Smooth muscle cell (in vitro differentiated cells): Measurements from ENCODE around the gene PXMP4. TPM values are rescaled to one million over a fixed set of nuclear protein-coding genes. Genes with fewer than 3 reads are reported as not detected.

Experiments used
- DNase-seq: peaks from one replicate; lab custom pipeline; 2025; ENCODE audit not compliant: unreplicated experiment; lab: John Stamatoyannopoulos, UW
- H2AFZ ChIP-seq: fragments of 200-600 bp; sonication (generic); 2 replicates; pipeline ENCODE4 v1.6.0; 2016; ENCODE audit warnings: antibody characterized with exemption, low read depth, mild to moderate bottlenecking
- H3F3A ChIP-seq: fragments of 200-600 bp; sonication (generic); 2 replicates; pipeline ENCODE4 v1.6.0; 2017; ENCODE audit warnings: antibody characterized with exemption, low read depth
- H3K27ac ChIP-seq: fragments of 200-600 bp; sonication (generic); 2 replicates; pipeline ENCODE4 v1.5.1; 2016; ENCODE audit warnings: low read depth, mild to moderate bottlenecking
- H3K27me3 ChIP-seq: fragments of 200-600 bp; sonication (generic); 2 replicates; pipeline ENCODE4 v1.6.1; 2016; ENCODE audit warnings: low read depth, mild to moderate bottlenecking
- H3K36me3 ChIP-seq: fragments of 200-600 bp; sonication (generic); 2 replicates; pipeline ENCODE4 v1.5.1; 2016; ENCODE audit warnings: low read depth
- H3K4me1 ChIP-seq: fragments of 200-600 bp; sonication (generic); 2 replicates; pipeline ENCODE4 v1.5.1; 2016; ENCODE audit warnings: low read depth
- H3K4me2 ChIP-seq: fragments of 200-600 bp; sonication (generic); 2 replicates; pipeline ENCODE4 v1.6.0; 2016; ENCODE audit warnings: mild to moderate bottlenecking
- H3K4me3 ChIP-seq: fragments of 200-600 bp; sonication (generic); 2 replicates; pipeline ENCODE4 v1.5.1; 2016; ENCODE audit warnings: mild to moderate bottlenecking
- H3K79me2 ChIP-seq: fragments of 200-600 bp; sonication (generic); 2 replicates; pipeline ENCODE4 v1.6.0; 2016; ENCODE audit warnings: low read depth, mild to moderate bottlenecking
- H3K9ac ChIP-seq: fragments of 200-600 bp; sonication (generic); 2 replicates; pipeline ENCODE4 v1.6.0; 2016; ENCODE audit warnings: low read depth
- H3K9me3 ChIP-seq: fragments of 200-600 bp; sonication (generic); replicated peaks from 2 replicates; pipeline ENCODE4 v1.5.1; 2016; ENCODE audit warnings: low read depth
- H4K20me1 ChIP-seq: fragments of 200-600 bp; sonication (generic); 2 replicates; pipeline ENCODE4 v1.6.0; 2016; ENCODE audit warnings: low read depth
- WGBS: methylation state at CpG from one replicate; pipeline ENCODE4 v1.1.7; 2016; ENCODE audit warnings: low lambda C conversion rate; 5-methylcytosine and 5-hydroxymethylcytosine counted together
- polyA plus RNA-seq: library from polyadenylated mRNA; unstranded; fragments of >200 nt; fragmentation: Nextera tagmentation; extraction: Ambion mirVana; gene quantifications from 2 replicates; pipeline ENCODE4 v1.2.1, GENCODE V29; 2016
- total RNA-seq: library from RNA; depleted of rRNA; stranded (reverse); fragments of >200 nt; gene quantifications from 2 replicates; pipeline ENCODE4 v1.2.3, GENCODE V29; 2014
- TF ChIP-seq, protein P1 (sequence below): fragments of 200-600 bp; sonication (generic); IDR thresholded peaks from 2 replicates; pipeline ENCODE4 v1.5.1; 2017; ENCODE audit warnings: borderline replicate concordance, mild to moderate bottlenecking, antibody characterized with exemption; ENCODE audit not compliant: insufficient read depth, poor library complexity, severe bottlenecking

The PXMP4 gene
- total and polyA plus RNA-seq, 2 experiments from 2014 or later: 2.6 to 8.1 TPM

DNA sequence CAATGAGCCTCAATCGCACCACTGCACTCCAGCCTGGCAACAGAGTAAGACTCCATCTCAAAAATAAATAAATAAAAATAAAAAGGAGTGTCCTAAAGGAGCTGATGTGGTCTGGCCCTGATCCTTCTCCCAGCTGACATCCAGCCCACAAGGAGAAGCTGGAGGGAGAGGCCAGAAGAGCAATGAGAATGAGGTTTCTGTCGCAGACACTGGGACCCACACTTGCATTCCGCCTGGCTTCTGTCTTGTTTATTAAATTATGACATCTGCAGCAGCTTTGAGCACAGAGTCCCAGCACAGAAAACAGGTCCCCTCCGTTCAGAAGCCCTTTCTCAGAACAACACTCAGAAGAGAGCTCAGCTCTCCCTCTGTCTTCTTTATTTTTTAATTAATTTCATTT is 23.7 kb downstream of the PXMP4 start:
- H3K4me2 ChIP-seq: peak overlapping the region; percentile 48
- DNase-seq: no peak

DNA sequence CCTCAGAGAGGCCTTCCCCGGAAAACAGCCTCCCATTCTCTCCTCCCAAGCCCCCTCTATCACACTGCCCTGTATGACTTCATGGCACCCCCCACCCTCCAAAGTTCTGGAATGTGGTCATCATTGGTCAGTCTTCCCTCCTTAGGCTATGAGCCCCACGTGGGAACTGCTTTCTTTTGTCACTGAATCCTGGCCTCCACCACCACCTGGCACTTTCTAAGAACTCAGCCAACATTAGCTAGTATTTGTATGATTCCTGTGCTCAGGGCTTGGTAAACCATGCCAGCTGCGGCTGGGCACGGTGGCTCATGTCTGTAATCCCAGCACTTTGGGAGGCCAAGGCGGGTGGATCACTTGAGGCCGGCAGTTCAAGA is 25.5 kb downstream of the PXMP4 start:
- 88% methylated on average over 6 of the region's 6 CpGs for WGBS
- H2AFZ ChIP-seq: no peak overlapping the region
- no peaks in the 10 kb centered on the region for H3K9me3 ChIP-seq
- DNase-seq: no peak
- H3K27ac ChIP-seq: no peak overlapping the region
- peaks cover 8% of the 10 kb centered on the region for H3F3A ChIP-seq
- H3K4me1 ChIP-seq: peaks cover 12% of the 10 kb centered on the region
- no peaks in the 10 kb centered on the region for H4K20me1 ChIP-seq
- H3K4me2 ChIP-seq: no peak overlapping the region
- H3K27me3 ChIP-seq: no peaks in the 10 kb centered on the region
- no peak overlapping the region for H3K4me3 ChIP-seq
- no peaks in the 10 kb centered on the region for H3K79me2 ChIP-seq
- H3K9ac ChIP-seq: no peak overlapping the region
- TF ChIP-seq, protein P1, sequence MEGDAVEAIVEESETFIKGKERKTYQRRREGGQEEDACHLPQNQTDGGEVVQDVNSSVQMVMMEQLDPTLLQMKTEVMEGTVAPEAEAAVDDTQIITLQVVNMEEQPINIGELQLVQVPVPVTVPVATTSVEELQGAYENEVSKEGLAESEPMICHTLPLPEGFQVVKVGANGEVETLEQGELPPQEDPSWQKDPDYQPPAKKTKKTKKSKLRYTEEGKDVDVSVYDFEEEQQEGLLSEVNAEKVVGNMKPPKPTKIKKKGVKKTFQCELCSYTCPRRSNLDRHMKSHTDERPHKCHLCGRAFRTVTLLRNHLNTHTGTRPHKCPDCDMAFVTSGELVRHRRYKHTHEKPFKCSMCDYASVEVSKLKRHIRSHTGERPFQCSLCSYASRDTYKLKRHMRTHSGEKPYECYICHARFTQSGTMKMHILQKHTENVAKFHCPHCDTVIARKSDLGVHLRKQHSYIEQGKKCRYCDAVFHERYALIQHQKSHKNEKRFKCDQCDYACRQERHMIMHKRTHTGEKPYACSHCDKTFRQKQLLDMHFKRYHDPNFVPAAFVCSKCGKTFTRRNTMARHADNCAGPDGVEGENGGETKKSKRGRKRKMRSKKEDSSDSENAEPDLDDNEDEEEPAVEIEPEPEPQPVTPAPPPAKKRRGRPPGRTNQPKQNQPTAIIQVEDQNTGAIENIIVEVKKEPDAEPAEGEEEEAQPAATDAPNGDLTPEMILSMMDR: no peak
- H3K36me3 ChIP-seq: no peaks in the 10 kb centered on the region

More for the DNA sequence above, 23.7 kb downstream of the PXMP4 start:
- no peaks in the 10 kb centered on the region for H3K27me3 ChIP-seq
- 63% methylated on average over 4 of the region's 4 CpGs for WGBS
- H3K4me3 ChIP-seq: no peak overlapping the region
- H3K4me1 ChIP-seq: peaks cover 12% of the 10 kb centered on the region
- H2AFZ ChIP-seq: no peak overlapping the region
- TF ChIP-seq, protein P1: no peak
- no peaks in the 10 kb centered on the region for H3K36me3 ChIP-seq
- no peaks in the 10 kb centered on the region for H4K20me1 ChIP-seq
- no peaks in the 10 kb centered on the region for H3K79me2 ChIP-seq
- H3K27ac ChIP-seq: no peak overlapping the region
- no peaks in the 10 kb centered on the region for H3K9me3 ChIP-seq
- peaks cover 7% of the 10 kb centered on the region for H3F3A ChIP-seq
- H3K9ac ChIP-seq: no peak overlapping the region

DNA sequence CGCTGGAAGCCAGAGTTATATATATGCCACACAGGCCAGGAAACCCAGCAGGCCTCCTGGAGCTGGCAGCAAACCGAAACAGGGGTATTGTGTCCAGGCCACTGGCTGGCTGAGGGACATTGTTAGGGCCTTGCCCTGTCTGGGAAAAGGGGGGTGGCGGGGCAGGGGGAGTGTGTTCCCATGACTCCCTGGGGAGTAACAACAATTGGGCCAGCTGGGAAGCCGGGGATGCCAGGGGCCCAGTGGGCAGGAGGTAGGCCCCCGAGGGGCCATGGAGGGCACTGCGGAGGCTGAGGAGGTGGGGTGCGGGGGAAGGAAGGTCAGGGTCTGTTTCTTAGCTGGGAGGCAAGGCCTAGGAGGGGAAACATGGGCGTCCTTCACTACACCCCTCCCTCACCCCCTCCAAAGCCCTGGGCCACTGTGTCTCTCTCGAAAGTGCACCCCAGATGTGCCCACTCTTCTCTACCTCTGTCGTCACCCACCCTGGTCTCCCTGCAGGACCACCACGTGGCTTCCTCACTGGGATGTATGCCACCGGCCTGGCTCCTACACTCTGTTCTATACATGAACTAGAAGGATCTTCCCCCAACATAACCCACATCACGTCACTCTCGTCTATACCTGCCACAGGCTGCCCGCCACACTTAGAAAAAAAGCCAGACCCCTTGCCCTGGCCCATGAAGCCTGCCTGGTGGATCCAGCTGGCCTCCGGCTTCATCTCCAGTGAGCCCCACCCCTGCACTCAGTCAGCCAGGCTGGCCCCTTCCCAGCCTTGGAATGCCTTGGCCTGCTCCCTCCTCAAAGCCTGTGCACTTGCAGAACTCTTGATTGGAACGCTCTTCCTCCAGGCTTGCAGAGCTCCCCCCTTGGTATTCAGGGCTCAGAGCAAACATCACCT is 26.1 kb downstream of the PXMP4 start:
- Histone ChIP-seq H4K20me1 (no peaks in the 10 kb centered on the region), H3K4me2 (no peak overlapping the region), H3K27me3 (no peaks in the 10 kb centered on the region), H3K4me1 (peaks cover 12% of the 10 kb centered on the region), H3K36me3 (no peaks in the 10 kb centered on the region), H3K27ac (no peak overlapping the region), H3K4me3 (no peak overlapping the region), H3K9me3 (no peaks in the 10 kb centered on the region), H3K79me2 (no peaks in the 10 kb centered on the region), H3K9ac (no peak overlapping the region), H2AFZ (no peak overlapping the region), H3F3A (peaks cover 15% of the 10 kb centered on the region)
- TF ChIP-seq, protein P1: no peak
- WGBS: 93% methylated on average over 17 of the region's 17 CpGs
- no peak for DNase-seq
